Putamen (tissue), 1 donor: ENCODE measurements around the gene NKX1-2.
A peak's percentile ranks its signal among the peaks of the same experiment; 100 is the strongest.

Experiments
- DNase-seq: peaks from one replicate; pipeline ENCODE4 v3.0.0-alpha.2; 2016; ENCODE audit warnings: low spot score

The NKX1-2 gene

GRCh38 chr10:124415210-124415609 lies 34.6 kb downstream of the NKX1-2 start:
- no peak for DNase-seq

- DNase-seq, result no peak
Observed at GRCh38 chr10:124414076-124414475, 35.8 kb downstream of the NKX1-2 start.

DNA sequence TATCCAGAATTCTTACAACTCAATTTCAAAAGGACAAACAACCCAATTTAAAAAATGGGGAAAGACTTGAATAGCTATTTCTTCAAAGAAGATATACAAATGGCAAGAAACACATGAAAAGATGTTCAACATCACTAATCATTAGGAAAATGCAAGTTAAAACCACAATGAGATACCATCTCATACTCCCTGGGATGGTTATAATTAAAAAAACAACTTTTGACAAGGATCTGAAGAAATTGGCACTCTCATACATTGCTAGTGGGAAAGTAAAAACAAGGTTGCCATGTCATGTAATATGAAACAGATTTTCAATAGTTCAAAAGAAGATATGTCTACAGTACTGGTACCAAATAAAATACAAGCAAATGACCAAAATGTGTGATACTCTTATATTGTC lies 40.1 kb downstream of the NKX1-2 start:
- DNase-seq, result no peak

- no peak for DNase-seq
Observed at GRCh38 chr10:124408357-124408756, 41.5 kb downstream of the NKX1-2 start.

- no peak for DNase-seq
Observed at GRCh38 chr10:124407456-124407855, 42.4 kb downstream of the NKX1-2 start.

DNA sequence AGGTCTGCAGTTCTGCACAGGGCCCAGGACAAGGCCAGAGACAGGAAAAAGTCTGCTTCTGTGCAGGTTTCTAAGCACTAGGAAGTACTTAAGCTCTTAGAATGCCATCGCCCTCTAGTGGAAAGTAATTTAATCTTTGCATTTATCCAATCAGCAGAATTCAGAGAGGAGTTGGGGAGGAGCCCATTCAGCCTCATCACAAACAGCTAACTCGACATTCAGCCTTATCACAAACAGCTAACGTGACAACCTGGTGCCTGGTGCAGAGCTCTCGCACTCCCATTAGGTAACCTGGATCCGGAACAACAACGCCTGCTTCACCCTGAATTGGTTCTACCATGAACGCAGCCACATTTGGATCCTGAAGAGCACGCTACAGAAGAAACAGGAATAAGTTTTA lies 46.3 kb downstream of the NKX1-2 start:
- DNase-seq, result peak; percentile 64

DNA sequence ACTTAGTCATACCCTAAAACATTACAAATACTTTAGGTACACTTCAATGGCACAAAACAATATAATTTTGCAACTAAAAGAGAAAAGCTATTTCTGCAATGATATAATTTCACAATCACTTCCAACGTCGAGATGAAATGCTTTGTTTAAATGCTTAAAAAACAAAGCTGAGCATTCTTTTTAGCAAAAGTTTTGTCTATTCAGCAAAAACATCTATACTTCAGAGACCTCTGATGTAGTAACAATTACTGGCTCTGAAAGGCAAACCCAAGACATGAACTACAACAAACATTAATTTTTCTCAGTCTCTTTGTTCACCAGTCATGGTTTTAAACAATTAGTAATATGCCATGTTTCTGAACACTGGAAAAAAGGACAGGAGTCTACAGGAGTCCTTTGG lies 47.6 kb downstream of the NKX1-2 start:
- no peak for DNase-seq

- DNase-seq, result no peak
Observed at GRCh38 chr10:124401633-124402032, 48.2 kb downstream of the NKX1-2 start.
